ENCODE measurements around the gene TOMM40L.
A peak's percentile ranks its signal among the peaks of the same experiment; 100 is the strongest.

The TOMM40L gene

DNA sequence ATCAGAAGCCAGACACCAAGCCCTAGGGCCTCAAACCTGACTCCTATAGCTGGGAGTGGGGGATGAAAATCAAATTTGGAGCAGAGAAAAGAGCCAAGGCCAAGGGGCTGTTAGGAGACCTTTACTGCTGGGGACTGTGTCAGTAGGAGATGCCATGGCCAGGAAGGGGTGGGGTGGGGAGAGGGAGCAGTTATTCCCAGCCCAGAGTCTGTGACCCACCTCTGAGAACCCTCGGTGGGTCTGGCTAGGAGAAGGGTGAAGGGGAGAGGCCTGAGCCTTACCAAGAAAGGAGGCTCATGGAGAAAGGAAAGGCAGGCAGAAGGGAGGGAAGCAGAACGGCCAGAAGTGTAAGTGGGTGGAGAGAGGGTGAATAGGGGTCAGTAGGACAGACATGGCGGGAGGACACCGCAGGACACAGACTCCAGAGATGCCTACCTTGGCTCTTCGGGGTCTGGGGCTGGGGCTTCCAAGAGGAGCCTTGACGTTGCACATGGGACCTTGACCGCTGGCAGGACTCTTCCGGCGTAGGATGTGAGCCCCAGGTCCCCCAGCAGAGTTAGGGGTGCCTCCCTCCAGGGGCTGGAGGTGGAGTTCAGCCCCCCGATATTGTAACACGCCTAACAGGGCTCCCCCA, 28.2 kb upstream of the TOMM40L start:
- no peak for DNase-seq (ENCODE audit: low read depth)

DNA sequence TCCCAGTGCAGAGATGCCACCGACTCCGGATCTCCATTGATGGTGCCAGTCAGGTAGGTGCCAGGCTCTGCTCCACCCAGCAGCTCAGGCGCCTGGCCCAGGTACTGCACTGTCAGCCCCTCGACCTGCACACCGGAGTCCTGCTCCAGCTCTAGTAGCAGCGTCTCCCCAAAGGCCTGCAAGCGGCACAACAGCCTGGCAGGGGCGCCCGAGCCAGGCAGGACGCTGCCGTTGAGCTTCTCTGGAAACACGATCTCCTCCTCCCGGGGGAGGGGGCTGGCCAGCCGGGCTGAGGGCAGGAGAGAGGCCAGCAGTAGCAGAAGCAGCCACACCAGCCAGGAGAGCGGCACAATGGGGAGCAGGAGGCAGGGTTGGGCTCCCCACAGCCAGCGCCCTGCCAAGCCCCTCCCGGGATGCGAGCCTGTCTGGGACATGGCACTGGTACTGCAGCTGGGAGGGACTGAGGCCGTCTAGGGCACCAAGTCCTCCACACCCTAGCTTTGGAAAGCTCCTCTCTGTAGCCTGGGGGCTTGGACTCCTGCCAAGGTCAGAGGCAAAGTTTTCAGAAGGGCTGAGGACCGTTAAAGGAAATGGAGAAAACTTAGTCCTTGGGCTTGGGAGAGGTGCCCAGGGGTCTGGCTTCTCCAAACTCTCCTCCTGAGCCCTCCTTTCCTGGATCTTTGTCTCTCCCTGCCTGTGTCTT, 27.5 kb upstream of the TOMM40L start:
- no peak for DNase-seq (ENCODE audit: low read depth)

DNA sequence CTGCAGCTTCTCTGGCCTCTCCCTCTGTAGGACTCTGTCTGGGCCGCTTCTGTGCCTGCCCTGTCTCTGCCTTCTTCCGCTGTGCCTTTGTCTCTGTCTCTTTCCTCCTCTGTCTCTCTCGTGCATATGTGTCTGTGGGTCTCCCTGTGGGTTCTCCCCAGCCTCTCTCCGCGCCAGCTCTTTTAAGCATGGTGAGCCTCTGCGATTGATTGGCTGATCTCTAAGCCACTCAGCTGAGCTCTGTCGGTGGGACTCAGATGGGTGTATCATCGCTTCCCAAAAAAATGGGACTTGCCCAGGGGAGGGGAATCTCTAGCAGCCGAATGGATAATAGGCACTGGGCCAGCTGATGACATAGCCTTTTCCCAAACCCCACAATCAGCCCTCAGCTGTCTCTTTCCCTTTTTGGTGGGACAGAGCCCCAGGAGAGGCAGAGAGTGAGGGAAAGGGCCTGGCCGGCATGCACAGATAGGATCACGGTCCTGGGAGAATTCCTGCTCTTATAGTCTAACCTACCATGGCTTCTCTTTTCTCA, 26.9 kb upstream of the TOMM40L start, which contains the start of gene ADAMTS4:
Gene ADAMTS4 (minus strand): TSS at position 158 of the 535 bp plus-strand sequence. CDS start 427 bp downstream, outside the sequence.
- DNase-seq (ENCODE audit: low read depth): no peak

DNA sequence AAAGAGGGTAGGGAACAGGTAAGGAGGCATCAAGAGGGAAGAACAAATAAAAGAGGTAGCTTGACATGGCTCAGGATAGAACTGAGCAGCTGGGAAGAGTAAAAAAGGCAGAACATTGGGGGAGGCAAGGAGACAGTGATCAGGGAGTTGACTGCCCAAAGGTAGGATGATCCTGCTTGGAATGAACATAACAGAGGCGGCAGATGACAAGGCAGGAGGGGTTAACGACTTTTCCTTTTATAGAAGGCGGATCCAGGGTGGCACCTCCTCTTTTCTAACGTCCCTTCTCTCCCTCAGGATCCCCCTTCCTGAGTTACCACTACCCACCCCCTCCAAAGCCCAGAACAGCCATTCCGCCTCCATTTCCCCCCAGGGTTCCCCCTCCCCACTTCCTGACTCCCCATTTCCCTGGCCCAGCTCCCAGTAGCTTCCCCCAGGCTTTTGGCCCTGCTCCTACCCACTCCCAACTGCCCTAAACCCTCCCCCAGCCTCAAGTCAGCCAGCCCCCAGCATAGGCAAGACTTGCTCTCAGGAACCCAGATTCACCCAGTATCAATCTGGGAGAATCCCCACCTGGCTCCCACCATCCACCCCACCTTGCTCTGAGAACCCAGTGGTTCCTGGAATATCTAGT, 26.2 kb upstream of the TOMM40L start:
- no peak for DNase-seq (ENCODE audit: low read depth)

DNA sequence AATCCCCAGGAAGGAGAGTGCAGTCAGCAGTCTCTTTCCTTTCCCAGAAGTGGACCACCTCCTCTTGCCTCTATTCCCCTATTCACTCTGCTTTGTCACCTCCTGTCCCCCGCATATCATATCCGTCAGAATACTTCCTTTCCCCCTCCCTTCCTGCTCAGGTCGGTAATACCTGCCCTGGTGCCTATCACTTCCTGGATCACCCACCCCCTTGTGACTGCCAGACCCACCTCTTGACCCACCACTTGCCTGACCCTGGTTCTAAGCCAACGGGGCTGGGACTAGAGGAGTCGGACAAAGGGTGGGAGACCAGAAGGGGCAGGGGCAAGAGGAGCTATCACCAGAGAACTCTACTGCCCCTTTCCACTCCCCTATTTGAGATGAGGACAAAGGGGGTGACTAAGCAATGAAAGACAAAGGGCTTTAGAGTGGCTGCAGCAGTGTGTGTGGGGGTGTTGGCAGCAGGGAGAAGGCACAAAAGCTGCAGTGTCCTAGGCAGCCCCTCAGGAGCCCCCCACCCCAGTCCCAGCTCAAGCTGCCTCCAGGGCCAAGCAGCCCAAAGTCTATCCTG, 25.4 kb upstream of the TOMM40L start:
- no peak for DNase-seq (ENCODE audit: low read depth)

DNA sequence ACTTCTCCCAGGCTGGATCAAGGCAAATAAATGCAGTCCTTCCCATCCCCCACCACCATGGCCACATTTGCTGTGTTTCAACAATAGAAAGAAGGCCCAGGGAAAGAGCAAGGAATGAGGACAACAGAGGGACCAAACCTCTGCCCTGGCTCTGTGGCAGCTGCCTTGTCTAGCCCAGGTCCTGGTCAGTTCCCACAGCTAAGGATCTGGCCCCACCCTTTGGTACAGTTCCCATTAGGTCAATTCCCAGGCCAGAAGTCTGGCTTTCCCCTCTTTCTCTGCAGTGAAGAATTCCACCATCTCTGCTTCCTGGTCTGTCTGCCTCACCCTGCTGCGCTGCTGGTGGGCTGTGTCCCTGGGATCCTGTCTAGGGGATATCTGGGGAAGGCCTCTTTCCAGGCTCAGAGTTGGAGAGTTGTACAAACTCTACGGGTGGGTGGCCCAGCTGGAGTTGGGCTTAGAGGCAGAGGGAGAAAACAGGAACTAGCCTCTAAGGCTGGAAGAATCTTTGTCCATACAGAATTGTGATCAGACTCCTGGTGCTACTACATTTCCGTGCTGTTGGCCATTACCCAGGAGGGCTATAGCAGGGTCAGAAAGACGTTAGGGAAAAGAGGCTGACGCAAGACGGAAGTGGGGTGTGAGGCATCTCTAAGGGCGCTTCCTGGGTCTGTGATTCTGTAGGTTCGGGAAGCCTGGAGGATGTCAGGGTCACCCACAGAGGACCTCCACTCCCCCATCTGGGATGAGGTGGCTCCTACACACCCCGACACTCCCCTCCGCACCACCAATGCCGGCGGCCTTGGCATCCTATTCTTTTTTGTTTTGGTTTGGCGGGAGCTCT, 24.6 kb upstream of the TOMM40L start:
- no peak for DNase-seq (ENCODE audit: low read depth)

DNA sequence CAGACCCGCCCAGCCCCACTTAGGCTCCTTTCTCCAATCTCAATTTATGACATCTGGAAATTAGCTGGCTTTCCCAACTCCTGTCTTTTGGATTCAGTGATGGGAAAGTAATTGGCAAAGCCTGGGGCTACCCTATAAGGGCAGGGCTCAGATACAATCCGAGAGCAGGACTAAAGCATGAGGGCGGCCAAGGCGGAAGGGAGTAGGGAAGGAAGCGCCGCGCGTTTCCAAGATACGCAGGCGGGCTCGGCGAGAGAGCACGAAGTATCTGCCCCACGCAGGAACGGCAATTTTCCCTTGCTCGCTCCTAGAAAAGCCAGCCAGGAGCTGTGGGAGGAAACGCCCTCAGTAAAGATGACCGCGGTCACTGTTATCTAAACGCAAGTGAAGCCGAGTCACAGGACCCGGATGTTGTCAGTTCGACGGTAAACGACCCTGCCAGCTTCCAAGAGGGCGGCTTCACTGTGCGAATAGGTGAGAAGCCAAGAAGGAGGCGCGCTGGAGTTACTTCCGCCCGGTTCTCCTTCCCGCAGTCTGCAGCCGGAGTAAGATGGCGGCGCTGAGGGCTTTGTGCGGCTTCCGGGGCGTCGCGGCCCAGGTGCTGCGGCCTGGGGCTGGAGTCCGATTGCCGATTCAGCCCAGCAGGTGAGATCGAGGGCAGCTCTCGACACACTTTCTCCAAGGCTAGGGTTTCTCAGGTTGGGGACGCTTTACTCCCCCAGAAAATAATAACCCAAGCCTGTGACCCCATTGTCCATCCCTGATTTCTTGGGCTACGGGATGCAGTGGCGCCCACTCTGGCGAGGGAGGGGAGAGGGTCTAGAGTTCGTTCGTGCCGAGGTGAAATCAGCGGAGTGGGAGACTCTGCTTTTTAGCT, 23.8 kb upstream of the TOMM40L start, which contains the start of gene NDUFS2:
Gene NDUFS2 (plus strand): TSS at position 532 of the 877 bp plus-strand sequence. CDS start 19 bp downstream, at position 551.
- peak; percentile 90 for DNase-seq (ENCODE audit: low read depth)

DNA sequence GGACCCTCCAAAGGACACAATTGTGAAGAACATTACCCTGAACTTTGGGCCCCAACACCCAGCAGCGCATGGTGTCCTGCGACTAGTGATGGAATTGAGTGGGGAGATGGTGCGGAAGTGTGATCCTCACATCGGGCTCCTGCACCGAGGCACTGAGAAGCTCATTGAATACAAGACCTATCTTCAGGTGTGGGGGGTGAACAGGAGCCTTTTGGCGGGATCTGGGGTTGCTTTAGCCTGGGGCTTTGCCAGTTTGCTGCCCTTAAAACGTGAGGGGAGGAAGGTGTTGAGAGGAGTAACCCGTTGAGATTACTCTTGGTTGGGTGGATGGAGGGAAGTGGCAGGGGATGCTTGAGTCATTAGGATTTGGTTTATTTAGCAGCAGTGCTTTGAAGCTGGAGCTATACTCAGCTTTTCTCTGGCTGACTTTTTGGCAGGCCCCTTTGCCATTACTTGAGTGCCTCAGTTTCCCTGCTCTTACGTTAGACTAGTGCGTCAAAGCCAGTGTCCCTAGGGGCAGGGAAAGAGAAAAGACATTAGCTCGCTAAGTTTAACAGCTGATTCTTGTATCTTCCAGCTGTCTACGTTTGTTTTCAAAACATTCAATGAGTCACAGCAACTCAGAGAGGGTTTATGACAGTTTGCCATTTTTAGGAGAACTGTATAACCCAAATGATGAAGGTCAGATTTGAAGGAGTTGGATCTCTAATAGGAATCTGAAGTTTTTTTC, 19.3 kb upstream of the TOMM40L start:
- DNase-seq (ENCODE audit: low read depth): no peak

DNA sequence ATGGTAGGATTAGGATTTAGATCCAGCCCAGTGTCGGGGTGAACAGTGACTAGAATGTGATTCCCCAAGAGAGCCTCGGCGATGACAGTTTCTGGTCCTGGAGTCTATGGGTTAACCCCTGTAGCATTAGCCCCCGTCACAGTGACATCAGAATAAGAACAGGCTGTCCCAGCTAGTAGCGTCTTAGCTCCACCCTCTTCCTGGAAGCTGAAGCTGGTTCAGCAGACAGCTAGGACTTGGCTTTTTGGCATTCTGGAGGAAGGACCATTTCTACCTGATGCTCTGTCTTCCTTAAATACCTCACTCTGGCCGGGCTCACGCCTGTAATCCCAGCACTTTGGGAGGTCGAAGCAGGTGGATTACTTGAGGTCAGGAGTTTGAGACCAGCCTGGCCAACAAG, 18.7 kb upstream of the TOMM40L start:
- no peak for DNase-seq (ENCODE audit: low read depth)

DNA sequence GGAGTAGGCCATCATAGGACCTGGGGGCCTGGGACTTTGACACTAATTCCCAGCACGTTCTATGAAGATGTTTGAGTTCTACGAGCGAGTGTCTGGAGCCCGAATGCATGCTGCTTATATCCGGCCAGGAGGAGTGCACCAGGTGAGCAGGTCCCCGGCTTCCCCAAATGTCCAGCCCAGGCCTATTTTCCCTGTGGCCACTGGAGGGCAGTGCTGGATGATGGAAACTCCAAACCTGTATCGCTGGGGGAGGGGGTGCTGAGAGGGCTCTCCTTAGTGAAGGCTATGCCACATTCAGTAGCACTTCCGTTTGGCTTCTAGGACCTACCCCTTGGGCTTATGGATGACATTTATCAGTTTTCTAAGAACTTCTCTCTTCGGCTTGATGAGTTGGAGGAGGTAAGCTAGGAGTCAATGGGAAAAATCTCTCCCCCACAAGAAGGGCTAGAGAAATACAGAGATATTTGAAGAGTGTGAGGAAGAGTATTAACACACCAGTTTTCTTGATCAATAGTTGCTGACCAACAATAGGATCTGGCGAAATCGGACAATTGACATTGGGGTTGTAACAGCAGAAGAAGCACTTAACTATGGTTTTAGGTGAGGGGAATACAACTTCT, 16.0 kb upstream of the TOMM40L start:
- no peak for DNase-seq (ENCODE audit: low read depth)

DNA sequence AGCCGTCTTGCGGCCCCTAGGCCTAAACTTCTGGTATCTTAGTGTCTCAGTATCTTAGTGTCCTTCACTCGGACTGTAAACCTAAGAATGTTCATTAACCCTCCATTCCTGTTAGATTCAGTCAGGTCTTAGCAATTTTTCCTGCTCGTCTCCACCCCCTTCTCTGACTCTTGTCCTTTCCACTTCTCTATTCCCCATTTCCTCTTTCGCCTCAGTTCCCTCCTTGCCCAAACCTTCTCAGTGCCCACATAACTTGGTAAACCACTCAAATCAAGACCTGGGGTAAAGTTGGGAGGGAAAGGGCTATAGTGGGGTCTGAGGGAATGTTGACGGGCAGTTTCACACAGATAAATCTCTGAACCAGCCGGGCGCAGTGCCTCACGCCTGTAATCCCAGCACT, 11.5 kb upstream of the TOMM40L start:
- DNase-seq (ENCODE audit: low read depth): no peak

DNA sequence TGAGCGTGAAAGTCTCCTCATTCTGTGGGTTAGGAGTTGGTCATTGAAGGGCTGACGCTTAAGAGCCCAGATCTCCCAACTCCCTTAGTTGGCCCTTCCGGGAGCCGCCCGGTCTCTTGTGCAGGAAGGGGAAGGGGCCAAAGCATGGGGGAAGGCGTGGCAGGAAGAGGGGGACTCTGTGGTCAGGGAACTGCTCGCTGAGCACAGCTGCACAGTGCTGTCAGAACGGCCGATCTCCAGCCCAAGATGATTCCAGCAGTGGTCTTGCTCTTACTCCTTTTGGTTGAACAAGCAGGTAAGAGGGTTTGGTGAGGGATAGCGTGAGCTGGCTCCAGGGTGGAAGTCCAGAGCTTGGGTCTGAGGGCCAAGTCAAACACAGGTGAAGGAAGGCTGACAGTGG, 10.8 kb upstream of the TOMM40L start, which contains the start of gene FCER1G:
Gene FCER1G (plus strand): TSS at position 220 of the 400 bp plus-strand sequence. CDS start 27 bp downstream, at position 247.
- no peak for DNase-seq (ENCODE audit: low read depth)

DNA sequence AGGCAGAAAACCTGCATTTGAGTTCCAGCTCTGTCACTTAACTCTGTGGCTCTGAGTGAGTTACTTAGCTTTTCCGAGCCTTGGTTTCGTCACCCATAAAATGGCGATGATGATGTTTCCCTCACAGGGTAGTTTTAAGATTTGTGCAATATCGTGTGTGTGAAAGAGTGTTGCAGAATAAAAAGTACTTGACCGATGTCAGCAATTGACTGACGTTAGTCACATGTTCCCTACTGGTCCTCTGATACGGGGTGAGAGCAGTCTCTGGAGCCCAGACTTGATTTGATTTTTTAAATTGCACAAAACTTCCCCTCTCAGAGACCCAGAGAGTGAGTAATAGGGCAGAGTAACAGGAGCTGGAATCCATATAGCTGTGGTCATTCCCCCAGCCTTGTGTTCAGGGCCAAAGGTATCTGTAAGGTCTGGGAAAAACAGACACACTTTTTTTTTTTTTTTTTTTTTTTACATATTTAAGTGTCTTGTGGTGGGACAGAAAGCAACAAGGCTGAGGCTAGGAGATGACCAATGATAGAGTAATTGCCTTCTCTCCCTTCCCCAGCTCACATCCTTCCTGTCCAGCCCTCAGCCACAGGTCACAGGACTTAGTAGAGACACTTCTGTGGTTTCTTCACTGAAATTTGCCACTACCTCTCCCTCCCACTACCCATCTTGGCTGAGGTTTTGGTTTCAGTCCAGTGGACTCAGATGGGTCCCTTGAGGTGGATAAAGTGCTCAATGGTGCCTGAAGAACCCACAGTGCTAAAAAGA, 8.7 kb upstream of the TOMM40L start:
- no peak for DNase-seq (ENCODE audit: low read depth)

DNA sequence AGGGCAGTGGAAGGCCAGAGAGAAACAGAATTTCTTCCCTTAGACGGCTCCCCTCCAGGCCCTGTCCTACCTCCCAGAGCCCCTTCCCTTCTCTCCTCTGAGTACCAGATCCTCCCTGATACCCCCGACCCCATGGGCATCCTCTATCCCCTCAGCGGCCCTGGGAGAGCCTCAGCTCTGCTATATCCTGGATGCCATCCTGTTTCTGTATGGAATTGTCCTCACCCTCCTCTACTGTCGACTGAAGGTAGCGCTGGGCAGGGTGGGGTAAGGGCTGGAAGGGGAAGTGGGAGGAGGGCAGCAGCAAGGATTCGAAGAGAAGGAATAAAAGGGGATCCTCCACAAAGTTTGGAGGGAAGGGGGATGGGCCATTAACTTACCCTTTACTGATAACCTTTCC, 8.0 kb upstream of the TOMM40L start:
- no peak for DNase-seq (ENCODE audit: low read depth)

DNA sequence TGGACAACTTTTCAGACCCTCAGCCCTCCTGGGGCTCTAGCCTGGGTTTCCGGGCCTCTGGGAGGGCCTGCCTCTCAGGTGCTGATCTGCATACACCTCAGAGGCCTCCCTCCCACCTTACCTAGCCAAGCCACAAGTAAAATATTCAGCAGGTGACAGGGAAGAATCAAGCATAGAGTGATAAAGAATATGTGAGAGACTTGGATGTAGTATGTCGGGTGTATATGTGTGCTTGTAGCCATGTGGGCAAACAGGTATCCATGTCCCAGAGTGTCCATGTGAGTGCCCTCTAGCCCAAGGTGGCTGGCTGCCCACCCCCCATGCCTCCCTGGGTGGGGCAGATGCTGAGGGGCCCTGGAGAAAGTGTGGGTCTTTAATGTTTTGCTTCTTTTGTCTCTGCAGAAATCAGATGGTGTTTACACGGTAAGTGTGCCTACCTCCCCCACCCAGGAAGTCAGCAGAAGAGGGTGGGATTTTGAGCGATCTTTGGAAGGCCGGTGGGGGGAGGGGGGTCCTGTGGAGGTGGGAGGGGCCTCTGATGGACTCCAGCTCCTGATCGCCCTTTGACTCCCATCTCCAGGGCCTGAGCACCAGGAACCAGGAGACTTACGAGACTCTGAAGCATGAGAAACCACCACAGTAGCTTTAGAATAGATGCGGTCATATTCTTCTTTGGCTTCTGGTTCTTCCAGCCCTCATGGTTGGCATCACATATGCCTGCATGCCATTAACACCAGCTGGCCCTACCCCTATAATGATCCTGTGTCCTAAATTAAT, 7.4 kb upstream of the TOMM40L start:
- DNase-seq (ENCODE audit: low read depth): no peak

DNA sequence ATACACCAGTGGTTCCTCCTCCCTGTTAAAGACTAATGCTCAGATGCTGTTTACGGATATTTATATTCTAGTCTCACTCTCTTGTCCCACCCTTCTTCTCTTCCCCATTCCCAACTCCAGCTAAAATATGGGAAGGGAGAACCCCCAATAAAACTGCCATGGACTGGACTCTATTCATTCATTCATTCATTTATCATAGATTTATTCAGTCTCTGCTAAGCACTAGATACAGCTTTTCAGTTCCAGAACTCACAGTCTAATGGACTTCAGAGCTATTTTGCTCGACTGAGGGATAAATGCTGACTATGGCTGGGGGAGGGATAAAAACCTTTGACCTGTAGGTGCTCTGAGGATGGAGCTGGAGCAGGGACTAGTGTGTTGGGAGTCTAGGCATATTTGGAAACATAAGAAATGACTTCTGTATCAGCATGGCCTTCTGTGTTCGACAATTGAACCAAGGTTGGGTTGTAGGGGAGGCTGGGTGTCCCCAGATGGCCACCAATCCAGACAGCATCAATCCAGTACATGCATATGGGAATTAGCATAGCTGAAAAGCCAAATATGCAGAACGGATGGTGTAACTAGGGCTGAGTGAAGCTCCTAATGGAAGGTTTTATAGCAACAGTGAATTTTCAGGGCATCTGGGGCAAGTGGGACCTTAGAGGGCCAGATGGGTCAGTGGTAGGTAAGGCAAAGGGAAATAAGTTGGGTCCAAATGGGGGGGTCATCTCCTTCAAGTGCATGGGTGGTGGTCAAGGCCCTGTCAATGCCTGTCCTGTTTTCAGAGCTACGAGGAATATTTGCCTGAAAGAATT, 6.6 kb upstream of the TOMM40L start:
- no peak for DNase-seq (ENCODE audit: low read depth)

DNA sequence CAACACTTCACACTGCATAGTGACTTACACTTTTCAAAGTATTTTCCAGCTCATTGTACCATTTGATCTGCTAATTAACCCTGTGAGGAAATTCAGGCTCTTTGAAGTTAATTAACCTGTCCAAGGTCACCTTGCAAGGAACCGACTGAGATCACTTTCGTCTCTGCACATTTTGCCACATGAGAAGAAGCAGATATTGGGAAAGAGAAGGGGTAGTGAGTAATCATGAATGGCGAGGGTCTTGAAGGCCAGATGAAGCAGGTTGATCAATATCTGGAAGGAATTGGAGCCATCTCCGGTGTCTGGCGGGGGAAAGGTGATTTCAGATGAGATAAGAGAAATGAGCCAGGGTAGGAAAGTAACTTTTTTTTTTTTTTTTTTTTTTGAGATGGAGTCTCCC, 5.9 kb upstream of the TOMM40L start:
- DNase-seq (ENCODE audit: low read depth): no peak
